Central memory CD4-positive, alpha-beta T cell (primary cell): Measurements from ENCODE around the gene SPI1.

Source experiments
- DNase-seq: peaks from one replicate; pipeline ENCODE4 v3.0.0; 2022

Gene SPI1

DNA sequence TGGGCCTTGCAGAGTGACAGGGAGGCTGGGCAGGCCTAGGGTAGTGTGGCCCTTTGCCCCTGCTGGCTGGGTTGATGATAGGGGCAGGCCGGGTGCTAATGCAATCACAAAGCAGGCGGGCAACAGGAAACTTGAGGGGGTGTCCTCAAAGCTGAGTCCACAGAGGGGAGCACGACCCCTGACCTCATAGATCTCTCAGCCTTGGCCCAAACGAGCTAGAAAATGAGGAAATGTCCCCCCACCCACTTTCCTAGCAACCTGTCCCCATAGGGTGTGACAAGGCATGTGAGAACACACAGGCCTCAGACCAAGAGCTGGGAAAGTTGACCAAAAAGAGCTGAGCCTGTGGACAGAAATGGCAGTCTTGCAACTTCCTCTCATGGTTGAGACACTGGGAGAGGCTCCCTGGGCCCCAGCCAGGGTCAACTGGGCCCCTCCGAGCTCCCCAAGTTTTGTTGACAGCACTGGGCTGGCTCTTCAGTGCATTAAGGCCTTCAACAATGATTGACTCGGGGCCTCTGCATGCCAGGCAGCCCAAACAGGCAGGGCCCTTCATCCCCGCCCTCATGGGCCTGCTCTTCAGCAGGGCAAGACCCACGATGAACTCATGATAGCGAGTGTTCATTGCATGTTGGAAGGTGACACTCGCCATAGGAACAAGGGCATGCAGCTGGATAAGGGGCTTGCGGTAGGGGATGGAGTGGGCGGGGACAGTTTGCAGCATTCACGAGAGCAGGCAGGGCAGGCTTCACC is 9.8 kb upstream of the SPI1 start:
- no peak for DNase-seq

DNA sequence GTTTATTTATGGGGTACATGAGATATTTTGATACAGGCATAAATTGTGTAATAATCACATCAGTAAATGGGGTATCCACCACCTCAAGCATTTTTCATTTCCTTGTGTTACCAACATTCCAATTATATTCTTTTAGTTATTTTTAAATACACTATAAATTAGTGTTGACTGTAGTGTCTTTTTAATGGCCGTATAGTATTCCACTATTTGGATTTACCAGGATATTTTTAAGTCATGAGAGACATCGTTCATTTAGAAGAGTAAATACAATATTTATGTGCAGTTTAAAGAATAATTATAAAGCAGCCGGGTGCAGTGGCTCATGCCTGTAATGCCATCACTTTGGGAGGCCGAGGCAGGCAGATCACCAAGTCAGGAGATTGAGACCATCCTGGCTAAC is 6.2 kb upstream of the SPI1 start:
- no peak for DNase-seq

DNA sequence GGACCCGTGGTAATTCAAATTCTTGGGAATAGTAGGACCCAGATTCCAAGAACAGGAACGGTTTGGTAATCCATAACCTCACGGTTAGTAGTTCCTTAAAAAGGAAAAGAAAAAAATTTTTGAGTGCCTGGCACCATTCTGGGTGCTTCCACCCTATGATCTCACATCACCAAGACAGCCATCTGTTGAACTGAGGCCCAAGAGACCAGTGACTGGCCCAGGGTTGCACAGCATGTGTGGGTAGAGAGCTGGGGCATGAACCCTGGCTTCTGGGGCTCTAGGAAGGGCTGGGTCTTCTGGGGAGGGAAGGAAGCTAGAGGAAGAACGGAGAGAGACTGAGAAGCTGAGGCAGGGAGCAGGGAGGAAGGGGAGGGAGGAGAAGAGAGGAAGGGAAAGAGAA is 4.7 kb upstream of the SPI1 start:
- DNase-seq, result no peak

DNA sequence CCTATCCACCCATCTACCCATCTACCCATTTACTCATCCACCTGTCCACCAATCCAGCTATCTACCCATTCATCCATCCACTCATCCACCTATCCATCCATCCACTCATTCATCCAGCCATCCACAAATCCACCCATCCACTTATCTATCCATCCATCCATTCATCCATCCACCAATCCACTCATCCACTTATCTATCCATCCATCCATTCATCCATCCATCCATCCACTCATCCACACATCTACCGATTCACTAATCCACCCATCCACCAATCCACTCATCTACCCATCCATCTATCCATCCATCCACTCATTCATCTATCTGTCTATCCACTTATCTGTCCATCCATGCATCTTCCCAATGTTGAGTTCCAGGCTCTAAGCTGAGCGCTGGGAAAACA is 1.7 kb upstream of the SPI1 start:
- no peak for DNase-seq

DNA sequence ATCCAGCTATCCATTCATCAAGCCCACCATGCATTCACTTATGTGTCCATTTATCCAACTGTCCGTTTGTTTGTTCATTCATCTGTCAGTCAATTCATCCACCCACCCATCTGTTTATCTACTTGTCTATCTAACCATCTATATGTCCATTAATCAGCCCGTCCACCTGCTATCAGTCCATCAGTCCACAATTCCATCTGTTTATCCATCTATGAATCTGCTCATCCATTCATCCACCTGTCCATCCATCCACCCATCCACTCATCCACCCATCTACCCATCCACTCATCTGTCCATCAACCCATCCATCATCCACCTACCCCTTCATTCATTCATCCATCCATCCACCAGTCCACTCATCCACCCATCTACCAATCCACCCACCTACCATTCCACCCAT is 970 bp upstream of the SPI1 start:
- DNase-seq, result no peak

DNA sequence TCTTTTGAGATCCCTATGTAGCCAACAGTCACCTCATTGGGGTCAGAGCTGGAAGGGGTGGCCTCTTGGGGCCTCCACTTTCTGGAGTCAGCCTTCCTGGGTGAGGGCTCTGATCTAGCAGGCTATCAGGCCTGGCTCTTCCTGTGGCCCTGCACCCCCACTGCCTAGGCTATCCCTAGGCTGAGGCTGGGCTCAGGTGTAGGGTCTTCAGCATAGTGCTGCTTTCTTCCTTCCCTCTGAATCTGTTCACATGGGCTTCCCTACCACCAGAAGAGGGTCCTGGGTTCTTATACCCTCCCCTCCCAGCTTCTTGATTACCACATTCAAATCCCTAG is 456 bp upstream of the SPI1 start:
- DNase-seq, result no peak

DNA sequence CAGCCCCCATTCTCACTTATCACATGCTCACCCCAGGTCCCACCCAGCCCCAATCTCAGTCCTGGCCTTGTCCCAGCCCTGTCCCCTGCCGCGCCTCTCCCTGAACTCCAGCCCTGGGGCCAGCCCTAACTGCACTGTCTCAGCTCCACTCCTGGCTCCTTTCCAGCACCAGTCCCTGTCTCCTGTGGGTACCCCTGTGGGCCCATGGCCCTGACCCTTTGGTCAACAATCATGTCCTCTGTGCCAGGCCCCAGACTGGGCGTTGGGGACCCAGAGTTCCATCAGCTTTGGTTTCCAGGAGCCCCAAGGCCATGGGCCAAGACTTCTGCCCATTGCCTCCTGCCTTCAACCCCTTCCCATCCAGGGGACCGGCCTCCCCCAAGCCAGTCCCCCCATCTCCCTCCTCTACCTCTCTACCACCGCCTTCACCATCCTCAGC is 757 bp downstream of the SPI1 start:
- no peak for DNase-seq

DNA sequence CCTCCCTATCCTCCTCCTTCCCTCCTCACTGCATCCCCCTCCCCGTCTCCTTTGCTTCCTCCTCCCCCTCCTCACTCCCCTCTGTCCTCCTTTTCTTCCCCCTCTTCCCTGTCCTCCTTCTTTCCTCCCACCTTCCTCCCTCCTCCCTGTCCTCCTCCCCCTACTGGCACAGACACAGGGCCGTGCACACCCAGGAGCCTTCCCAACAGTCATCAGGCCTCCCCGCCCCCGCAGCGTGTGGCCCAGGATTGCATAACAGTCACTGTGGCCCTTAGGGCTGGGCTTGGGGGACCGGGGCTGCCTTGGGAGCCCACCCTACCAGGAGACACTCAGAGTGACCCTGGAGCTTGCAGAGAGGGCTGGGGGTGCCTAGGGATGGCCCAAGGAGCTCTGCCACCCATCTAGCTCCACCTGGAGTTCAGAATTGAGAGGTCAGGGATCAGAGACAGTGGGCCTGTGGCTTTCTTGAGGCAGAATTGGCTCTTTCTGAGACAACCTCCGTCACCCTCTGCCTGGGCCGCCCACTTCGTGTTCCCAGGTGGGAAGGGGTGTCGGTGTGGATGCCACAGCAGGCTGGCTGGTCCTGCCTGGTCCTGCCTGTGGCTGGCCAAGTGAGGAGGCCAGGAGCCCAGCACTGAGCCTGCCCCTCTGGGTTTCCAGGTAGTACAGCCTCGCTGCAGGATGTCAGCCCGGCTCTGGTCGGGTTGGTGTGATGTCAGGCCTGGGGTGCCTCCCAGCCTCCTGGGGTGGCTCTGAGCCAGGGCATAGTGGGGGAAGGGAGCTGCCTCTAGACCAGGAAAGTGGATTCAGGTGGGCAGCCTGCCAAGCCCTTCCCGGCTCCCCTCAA is 1.6 kb downstream of the SPI1 start:
- DNase-seq, result no peak

DNA sequence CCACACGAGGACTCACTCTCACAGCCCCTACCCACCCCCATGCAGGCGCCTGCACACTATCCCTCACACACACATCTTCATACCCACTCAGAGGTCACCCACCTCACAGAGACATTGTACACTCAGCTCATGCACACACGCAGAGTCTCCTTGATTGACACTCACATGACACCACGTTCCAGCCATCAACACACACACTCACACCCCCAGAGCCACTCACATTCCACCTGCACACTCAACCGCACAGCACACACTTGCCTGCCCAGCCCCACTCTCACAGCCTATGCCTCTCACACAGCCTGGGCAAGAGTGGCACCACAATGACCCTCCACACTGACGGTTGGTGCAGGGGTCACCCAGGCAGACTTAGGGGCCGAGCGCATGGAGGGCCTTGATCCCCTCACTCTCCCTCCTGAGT is 2.2 kb downstream of the SPI1 start:
- DNase-seq, result no peak

DNA sequence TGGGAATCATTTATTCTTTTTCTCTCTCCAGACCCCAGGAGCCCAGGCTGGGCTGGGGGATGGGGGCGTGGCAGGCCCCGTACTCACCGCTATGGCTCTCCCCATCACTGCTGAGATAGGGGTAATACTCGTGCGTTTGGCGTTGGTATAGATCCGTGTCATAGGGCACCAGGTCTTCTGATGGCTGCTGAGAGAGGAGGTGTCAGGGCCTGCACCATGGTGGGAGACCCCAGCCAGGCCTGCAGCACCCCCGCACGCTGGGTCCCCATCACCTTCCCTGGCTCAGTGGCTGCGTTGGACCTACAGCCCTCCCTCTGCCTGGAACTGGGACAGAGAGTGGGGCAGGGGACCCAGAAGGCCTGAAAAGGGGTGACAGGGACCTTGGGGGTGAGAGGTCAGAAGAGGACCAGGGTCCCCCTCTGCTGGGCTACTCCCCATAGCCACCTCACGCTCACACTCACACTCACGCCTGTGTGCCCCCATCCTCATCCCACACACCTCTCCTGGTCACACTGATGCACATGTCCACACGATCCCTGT is 2.7 kb downstream of the SPI1 start:
- no peak for DNase-seq

DNA sequence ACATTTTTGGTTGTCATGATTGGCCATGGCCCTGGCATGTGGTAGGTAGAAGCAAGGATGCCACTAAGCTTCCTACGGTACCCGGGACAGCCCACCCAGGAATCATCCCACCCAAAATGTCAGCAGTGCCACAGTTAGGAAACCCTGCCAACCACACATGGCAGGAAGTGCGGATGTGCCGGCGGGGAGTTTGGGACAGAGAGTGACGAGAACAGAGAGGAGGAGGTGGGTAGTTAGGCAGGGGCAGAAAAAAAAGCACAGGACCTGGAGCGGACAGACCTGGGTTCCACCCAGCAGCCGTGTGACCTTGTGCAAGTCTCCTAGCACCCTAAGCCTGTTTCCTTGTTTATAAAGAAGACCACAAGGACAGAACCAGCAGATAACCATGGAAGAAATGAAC is 3.3 kb downstream of the SPI1 start:
- DNase-seq, result no peak

DNA sequence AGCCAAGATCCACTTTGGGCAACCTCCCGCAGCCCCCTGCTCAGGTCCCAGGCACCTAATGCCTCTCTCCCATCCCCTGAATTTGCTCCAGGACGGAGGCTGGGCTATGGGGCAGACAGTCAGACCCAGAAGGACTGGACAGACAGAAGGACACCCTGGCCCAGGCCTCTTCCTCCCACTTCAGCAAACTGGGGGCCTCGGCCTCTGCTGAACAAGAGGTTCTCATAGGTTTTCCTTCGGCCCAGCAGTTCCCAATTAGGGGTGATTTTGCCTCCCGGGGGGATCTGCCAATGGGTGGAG is 3.7 kb downstream of the SPI1 start:
- no peak for DNase-seq

DNA sequence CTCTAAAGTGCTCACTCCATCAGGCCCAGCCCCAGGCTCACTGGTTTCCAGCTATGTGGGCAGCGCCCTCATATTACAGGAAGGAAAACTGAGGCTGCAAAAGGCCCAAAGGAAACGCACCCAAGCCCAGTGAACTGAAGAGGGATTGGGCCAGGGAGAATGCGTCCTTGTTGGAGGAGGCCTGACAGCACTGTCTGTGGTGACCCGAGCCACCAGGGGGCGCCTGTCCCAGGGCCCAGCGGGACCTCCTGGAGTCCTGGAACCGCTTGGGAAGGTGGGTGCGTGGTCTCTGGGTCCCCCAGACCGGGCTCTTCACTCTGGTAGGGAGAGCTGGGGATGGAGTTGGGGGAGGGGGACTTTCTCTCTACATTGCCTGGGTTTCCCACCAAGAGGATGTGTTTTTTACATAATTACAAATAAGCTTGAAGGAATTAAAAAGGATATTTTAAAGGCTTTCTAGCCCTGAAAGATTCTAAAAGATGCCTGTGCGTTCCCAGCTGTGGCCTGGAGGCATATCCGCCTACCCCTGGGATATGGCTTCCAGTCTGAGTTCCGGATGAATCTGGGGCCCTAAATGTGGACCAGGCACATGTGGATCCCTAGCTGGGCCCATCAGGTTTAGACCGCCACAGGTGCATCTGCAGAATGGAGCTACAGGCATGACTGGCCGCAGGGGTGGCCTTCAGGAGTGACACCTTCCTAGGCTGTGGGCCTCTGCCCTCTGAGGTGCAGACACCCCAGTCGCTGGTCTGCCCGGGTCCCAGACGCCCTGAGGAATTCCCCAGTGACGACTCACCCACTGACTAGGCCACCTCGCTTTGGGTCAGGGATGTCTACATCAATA is 4.2 kb downstream of the SPI1 start:
- peak; percentile 76 for DNase-seq

DNA sequence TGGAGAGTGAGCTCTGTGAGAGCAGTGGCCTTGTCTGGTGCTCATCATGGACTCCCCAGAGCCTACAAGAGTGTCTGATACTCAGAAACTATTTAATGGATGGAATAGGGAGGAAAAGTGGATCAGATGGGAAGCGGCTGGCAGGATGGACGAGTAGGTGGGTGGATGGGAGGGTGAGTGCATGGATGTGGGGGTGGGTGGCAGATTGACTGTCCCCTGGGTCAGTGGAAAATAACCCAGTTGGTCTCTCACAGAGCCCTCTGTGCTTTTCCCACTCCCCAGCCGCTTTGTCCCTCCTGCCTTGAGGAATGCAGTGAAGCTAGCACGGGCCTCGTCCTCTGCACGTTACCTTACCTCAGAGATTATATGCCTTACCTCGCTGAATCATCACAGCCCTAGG is 5.9 kb downstream of the SPI1 start:
- no peak for DNase-seq

DNA sequence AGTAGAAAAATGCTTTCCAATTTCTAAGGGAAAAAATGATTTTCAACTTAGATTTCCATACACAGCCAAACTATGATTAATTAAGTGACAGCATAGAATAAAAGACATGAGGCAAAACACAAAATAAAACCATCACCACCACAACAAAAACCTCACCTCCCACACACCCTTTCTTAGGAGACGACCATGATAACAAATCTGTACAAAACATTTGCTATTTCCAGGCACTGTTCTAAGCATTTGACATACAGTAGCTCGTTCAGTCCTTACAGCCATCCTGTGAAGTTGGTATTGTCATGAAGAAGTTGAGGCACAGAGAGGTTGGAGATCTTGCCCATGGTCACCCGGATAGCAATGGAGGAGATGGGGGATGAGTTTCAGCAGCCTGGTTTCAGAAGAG is 8.7 kb downstream of the SPI1 start:
- no peak for DNase-seq

DNA sequence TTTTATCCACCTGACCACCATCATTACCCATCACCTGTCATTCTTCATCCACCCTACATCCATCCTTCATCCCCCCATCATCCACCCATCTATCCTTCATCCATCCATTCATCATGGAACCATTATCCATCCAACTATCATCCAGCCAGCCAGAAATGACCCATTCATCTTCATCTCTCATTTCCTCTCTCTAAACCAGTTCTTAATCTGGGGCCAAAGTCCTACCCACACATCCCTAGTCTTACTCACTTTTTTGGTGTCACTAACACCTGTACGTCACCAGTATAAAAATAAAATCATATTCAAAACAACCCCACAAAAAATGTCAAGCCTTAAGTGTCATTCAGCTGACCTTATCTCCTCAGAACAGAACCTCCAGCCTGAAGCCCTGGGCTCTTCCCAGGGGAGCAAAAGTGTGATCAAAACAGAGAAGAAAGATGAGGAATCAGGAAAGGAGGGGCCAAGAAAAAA is 12.3 kb downstream of the SPI1 start:
- DNase-seq, result no peak

DNA sequence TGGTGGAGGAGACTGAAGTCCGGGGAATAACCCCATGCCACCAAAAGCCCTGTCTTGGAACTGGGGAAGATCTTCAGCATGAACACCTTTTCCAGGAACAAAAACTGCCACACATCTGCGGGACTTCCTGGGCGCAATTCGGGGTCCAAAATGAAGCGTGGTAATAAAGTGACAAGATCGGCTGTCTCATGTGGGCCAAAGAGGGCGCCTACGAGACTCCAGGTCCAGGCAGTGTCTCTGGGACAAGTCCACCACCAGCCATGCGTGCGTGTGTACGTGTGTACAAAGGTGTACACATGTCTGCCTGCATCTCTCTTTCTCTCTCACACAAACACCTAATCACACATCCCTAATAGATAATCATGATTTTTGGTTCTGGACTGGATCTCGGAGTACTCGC is 16.9 kb downstream of the SPI1 start:
- no peak for DNase-seq

DNA sequence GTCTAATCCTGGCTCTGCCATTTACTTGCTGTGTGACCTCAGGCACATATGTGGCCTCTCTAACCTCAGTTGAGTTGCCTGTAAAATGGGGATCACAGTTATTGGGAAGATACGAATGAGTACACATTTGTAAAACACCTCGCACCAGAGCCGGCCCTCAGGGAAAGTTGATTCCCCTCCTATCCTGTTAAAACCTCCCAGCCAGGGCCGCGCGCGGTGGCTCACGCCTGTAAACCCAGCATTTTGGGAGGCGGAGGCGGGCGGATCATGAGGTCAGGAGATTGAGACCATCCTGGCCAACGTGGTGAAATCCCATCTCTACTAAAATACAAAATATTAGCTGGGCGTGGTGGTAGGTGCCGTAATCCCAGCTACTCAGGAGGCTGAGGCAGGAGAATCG is 18.0 kb downstream of the SPI1 start:
- DNase-seq, result no peak

DNA sequence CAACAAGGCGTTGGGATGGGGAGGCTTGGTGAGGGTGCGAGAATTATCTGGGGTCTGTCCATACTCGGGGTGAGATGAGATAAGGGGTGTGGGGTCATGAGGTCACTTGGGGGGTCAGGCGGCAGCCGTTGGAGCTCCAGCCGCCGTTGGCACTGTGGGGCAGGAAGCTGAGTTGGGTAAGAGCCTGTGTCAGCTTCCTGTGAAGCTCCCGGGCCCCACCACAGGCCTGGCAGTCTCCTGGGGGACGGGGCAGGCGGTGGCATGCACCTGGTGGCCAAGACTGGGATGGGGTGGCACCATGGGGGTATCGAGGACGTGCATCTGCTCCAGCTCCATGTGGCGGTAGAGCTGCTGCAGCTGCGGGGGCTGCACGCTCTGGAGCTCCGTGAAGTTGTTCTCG is 18.8 kb downstream of the SPI1 start:
- no peak for DNase-seq

DNA sequence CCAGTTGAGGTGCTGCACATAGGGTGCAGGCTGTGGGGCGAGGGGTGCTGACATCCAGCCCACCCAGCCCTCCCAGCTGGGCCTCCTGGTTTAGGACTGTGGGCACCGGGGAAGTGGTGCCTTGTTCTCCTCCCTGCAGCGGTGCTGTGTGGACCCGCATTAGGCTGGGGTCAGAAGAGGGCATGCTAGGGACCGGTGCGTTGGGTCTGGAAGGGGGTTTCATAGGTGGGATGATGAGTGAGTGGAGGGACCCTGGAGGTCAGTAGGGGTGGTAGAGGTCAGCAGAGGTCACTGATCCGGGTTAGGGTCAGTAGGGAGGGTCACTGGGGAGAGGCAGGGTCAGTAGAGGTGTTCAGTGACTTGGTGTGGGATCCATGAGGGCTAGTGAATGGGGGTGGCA is 19.2 kb downstream of the SPI1 start:
- DNase-seq, result no peak

DNA sequence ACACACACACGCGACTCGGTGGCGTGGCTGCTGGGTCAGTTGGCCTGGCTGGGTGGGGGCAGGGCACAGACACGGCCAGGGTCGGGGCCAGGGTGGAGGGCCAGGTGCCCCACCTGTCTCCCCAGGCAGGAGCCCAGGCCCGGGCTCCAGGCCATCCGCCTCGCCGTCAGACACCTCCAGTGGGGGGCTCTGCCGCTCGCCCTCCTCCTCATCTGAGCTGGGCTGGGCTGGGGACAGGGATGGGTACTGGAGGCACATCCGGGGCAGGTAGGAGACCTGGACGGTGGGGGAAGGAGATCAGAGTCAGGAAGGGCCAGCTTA is 19.7 kb downstream of the SPI1 start:
- DNase-seq, result no peak

DNA sequence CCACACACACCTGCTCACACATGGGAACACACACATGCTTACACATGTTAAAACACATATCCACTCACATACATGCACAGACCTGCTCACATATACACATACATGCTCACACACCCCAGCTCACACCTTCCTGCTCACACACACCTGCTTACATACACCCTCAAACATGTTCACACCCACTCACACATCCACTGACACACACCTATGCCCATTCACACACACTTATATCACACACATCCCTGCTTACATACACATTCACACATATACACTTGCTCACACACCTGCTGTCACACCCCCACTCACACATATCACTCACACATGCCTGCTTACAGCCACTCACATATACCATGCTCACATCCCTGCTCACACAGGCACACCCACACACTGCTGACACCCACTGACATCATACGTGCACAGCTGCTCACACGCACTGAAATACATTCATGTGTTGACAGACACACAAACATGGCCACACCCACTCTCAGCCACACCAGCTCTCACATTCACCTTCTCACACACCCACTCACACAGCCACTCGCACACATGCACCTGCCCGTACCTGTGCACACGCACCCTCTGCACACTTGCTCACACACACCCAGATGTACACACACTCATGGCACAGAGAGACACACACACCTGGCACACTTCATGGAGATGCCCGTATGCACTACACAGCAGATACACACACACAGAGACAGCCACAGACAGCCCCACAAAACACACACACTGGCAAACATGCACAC is 20.2 kb downstream of the SPI1 start:
- no peak for DNase-seq

DNA sequence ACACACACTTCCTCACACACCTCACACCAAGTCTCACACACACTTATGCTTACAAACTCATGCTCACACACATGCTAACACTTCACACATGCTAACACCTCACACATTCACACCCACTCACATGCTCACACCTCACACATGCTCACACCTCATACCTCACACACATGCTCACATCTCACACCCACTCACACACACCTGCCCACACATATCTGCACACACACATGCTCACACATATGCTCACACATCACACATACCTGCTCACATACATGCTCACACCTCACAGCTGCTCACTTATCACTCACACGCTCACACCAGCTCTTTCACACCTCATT is 21.4 kb downstream of the SPI1 start:
- no peak for DNase-seq
